ENCODE results near the gene YDJC. TPM values are rescaled to one million over a fixed set of nuclear protein-coding genes. Genes with fewer than 3 reads are reported as not detected.

The YDJC gene
- total and polyA plus RNA-seq, 4 donors, result 11.0 to 41.1 (median 31.3) TPM

DNA sequence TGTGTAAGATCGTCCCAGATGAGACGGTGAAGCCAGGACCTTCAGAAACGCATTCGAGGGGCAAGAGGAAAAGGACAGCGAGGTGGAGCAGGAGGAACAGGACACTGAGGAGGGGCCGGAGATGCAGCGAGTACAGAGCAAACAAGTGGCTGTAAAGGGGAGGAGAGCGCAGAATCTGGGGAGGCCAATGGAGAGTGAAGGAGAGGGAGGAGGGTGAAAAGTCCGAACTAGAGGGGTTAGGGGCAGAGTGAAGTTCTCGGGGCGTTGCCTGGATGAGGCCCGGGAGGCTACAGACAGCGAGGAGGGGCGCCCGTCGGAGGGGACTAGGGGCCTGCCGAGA, 27.2 kb upstream of the YDJC start:
- Histone ChIP-seq H3K27ac (ENCODE audit: low read depth in 1 of 2, low read length in 1 of 2) (no peak overlapping the region), H3K36me3 (ENCODE audit: control insufficient read depth in 4 of 4, insufficient read depth in 4 of 4, low read length in 4 of 4) (peaks cover 0 to 4% (median 0%) of the 10 kb centered on the region in 4 donors), H3K4me1 (ENCODE audit: control insufficient read depth in 5 of 5, insufficient read depth in 5 of 5, low read length in 5 of 5) (peaks cover 0 to 12% (median 1%) of the 10 kb centered on the region in 5 donors), H3K9me3 (ENCODE audit: control insufficient read depth in 4 of 4, insufficient read depth in 3 of 4, low read length in 3 of 4) (no peaks in the 10 kb centered on the region), H3K27me3 (ENCODE audit: control insufficient read depth in 3 of 3, insufficient read depth in 3 of 3, low read length in 2 of 3) (no peaks in the 10 kb centered on the region), H3K9ac (ENCODE audit: insufficient read depth in 1 of 2, low read length in 2 of 2) (no peak overlapping the region), H3K4me3 (peak overlapping the region; percentile 20)
- TF ChIP-seq, protein P1, sequence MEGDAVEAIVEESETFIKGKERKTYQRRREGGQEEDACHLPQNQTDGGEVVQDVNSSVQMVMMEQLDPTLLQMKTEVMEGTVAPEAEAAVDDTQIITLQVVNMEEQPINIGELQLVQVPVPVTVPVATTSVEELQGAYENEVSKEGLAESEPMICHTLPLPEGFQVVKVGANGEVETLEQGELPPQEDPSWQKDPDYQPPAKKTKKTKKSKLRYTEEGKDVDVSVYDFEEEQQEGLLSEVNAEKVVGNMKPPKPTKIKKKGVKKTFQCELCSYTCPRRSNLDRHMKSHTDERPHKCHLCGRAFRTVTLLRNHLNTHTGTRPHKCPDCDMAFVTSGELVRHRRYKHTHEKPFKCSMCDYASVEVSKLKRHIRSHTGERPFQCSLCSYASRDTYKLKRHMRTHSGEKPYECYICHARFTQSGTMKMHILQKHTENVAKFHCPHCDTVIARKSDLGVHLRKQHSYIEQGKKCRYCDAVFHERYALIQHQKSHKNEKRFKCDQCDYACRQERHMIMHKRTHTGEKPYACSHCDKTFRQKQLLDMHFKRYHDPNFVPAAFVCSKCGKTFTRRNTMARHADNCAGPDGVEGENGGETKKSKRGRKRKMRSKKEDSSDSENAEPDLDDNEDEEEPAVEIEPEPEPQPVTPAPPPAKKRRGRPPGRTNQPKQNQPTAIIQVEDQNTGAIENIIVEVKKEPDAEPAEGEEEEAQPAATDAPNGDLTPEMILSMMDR (IDR thresholded peaks at IDR 0.05; ENCODE audit: control extremely low read depth, extremely low read depth), result no peak
- no peak for ATAC-seq (ENCODE audit: insufficient read depth, low FRiP score)
- 35 to 45% methylated on average over 17 of the region's 17 CpGs for WGBS, 2 donors
- DNase-seq, result no peak

GRCh38 chr22:21652547-21653545, 23.0 kb upstream of the YDJC start:
- H3K9me3 ChIP-seq (ENCODE audit: control insufficient read depth in 4 of 4, insufficient read depth in 3 of 4, low read length in 3 of 4), result no peaks in the 10 kb centered on the region
- no peaks in the 10 kb centered on the region for H3K27me3 ChIP-seq (ENCODE audit: control insufficient read depth in 3 of 3, insufficient read depth in 3 of 3, low read length in 2 of 3)
- TF ChIP-seq, protein P1 (IDR thresholded peaks at IDR 0.05; ENCODE audit: control extremely low read depth, extremely low read depth), result no peak
- H3K27ac ChIP-seq (ENCODE audit: low read depth in 1 of 2, low read length in 1 of 2), result no peak overlapping the region
- ATAC-seq (ENCODE audit: insufficient read depth, low FRiP score), result peak; percentile 2
- peaks cover 4 to 24% (median 6%) of the 10 kb centered on the region in 5 donors for H3K4me1 ChIP-seq (ENCODE audit: control insufficient read depth in 5 of 5, insufficient read depth in 5 of 5, low read length in 5 of 5)
- no peak overlapping the region for H3K9ac ChIP-seq (ENCODE audit: insufficient read depth in 1 of 2, low read length in 2 of 2)
- no peak overlapping the region for H3K4me3 ChIP-seq
- H3K36me3 ChIP-seq (ENCODE audit: control insufficient read depth in 4 of 4, insufficient read depth in 4 of 4, low read length in 4 of 4), result peaks cover 0 to 4% (median 2%) of the 10 kb centered on the region in 4 donors
- WGBS, 2 donors, result 27 to 34% methylated on average over 39 to 40 of the region's 40 CpGs
- no peak for DNase-seq

GRCh38 chr22:21652010-21652546, 22.3 kb upstream of the YDJC start:
- peak overlapping the region; percentile 36 for H3K4me3 ChIP-seq
- no peaks in the 10 kb centered on the region for H3K27me3 ChIP-seq (ENCODE audit: control insufficient read depth in 3 of 3, insufficient read depth in 3 of 3, low read length in 2 of 3)
- H3K27ac ChIP-seq (ENCODE audit: low read depth in 1 of 2, low read length in 1 of 2), result no peak overlapping the region
- H3K9ac ChIP-seq (ENCODE audit: insufficient read depth in 1 of 2, low read length in 2 of 2), result no peak overlapping the region
- DNase-seq (peak; percentile 93 to 95 (median 93)), ATAC-seq (ENCODE audit: insufficient read depth, low FRiP score) (peak; percentile 92)
- H3K36me3 ChIP-seq (ENCODE audit: control insufficient read depth in 4 of 4, insufficient read depth in 4 of 4, low read length in 4 of 4), result peaks cover 0 to 4% (median 2%) of the 10 kb centered on the region in 4 donors
- TF ChIP-seq, protein P1 (IDR thresholded peaks at IDR 0.05; ENCODE audit: control extremely low read depth, extremely low read depth), result no peak
- peaks cover 4 to 24% (median 5%) of the 10 kb centered on the region in 5 donors for H3K4me1 ChIP-seq (ENCODE audit: control insufficient read depth in 5 of 5, insufficient read depth in 5 of 5, low read length in 5 of 5)
- WGBS, 2 donors, result 0% methylated on average over 43 to 44 of the region's 44 CpGs
- no peaks in the 10 kb centered on the region for H3K9me3 ChIP-seq (ENCODE audit: control insufficient read depth in 4 of 4, insufficient read depth in 3 of 4, low read length in 3 of 4)

Measured in lung (tissue), 12 donors.